ENCODE data around the gene UBE2E2.
"Not testable (repeated sequence)": the region's sequence is repeated elsewhere in the genome, so short reads cannot be mapped to it uniquely, and the experiment has no call there.

The UBE2E2 gene

DNA sequence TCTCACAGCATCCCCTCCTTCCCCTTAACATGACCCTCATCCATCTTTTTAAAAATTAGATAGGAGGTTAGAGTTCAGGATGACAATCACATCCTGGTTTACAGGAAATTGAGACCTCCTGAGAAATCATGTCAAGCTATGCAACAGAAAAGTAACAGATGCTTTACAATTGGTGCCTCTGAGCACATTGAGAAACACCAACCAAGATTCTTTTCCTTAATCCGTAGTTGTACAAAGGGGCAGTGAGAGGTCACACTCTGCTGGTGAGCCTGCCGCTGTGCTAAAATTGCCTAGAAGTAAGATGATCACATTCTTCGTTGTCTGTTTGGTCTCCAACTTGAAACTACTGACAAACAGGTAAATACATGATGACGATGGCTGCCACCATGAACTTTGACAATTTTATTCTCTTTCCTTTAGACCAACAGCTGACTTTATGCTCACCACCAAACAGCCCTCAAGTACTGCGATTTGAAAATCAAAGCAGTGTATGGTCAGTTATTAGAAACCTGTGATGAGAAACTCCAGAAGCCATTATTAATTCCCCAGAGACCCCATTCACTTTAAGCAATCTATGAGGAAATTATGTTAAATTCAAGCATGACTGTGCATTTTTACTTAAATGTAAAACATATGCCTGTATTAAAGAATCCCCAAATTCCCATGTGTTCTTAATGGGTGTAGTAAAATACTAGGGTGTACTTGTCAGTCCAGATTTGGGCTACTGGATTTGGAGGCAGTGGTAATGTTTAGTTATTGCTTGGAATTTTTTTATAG is 392.0 kb downstream of the UBE2E2 start:
- DNase-seq: no peak

DNA sequence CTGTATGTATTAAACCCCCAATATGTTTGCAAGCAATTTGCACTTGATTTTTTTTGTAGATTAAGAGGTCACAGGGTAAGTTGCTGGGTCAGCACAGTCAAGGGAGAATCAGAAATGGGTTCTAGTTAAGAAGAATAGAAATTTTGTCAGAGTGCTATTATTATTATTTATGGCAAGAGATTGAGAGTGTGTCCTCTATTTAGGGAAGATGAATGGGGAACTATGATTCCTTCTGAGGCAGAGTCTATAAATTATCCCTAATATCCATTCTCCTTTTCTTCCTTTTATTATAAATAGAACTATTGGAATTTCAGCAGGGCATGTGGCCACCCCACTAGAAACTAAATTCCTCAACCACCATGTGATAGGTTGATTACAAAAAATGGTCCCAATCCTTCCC is 392.7 kb downstream of the UBE2E2 start:
- no peak for DNase-seq

DNA sequence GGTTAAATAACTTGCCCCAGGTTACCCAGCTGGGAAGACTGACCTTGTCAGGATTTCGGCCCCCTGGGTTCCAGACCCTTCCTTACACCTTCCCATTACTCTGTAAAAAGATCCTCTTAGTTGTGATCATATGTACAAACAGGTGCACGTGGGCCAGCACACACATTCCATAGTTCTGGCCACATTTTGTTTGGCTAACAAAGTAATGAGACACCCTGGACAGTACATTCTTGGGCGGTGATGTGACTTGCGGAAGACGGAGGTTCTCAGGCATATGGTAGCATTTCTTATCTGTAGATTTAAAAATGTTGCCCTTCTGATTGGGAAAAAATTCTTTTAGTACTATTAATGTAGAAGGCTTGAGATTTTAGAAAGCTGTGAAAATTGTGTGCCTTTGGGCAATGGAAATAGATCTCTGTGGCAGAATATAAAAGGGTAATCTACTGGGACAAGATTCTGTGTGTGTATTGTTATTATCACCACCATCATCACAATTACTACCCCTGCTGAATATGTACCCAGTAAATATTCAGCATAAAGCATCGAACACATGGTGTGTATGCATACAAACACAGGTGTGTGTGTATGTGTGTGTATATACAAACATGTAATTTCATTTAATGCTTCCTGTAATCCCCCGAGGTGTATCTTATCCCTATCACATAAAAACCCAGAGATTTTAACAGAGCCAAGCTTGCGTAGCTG is 397.2 kb downstream of the UBE2E2 start:
- no peak for DNase-seq

DNA sequence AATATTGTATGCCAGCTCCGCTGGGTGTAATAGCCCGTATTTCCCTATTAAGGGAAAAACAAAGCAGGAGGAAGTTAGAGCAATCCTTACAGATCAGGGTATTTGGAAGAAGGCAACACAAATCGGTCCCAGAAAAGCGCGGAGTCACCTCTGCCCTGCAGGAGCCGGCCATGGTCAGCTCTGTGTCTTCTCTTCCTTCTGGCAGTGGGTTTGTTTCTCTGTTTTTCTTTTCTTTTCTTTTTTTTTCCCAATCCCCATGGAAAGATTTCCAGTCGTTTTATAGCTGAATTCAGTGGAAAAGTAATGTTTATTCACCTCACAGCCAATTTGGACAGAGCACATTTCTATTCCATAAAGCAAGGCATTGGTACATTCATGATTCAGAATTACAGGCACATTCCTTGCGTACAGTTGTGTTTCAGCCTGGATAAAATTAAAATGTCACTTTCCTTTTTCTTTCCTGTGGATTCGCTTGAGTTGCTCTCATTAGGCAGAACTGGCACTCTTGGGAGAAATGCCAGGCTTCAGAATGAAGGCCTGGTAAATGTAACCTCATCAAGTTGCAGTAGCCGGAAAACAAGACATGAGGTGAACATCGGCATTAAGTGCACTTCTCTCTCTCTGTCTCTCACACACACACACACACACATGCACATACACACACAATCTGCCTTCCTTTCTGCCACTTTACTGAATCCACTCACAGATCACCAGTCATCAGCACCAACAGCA is 398.1 kb downstream of the UBE2E2 start:
- DNase-seq: no peak

DNA sequence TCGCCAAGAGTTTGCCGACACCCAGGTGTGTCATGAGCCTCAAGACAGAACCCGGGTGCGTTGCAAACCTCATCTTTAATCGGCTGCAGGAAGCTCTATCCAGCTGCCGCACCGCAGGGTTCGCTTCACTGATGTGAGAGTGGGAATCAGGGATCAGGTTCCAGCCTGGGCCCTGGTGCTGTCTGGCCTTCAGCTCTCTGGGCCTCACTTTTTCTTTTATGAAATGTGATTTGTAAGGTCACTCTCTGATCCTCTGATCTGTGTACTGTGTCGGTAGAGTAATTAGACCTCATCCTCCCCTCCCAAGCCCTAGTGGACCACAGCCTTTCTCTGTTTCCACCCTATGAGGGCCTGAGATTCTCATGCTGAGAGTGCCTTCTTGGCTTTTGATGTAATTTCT is 399.8 kb downstream of the UBE2E2 start:
- DNase-seq: no peak

DNA sequence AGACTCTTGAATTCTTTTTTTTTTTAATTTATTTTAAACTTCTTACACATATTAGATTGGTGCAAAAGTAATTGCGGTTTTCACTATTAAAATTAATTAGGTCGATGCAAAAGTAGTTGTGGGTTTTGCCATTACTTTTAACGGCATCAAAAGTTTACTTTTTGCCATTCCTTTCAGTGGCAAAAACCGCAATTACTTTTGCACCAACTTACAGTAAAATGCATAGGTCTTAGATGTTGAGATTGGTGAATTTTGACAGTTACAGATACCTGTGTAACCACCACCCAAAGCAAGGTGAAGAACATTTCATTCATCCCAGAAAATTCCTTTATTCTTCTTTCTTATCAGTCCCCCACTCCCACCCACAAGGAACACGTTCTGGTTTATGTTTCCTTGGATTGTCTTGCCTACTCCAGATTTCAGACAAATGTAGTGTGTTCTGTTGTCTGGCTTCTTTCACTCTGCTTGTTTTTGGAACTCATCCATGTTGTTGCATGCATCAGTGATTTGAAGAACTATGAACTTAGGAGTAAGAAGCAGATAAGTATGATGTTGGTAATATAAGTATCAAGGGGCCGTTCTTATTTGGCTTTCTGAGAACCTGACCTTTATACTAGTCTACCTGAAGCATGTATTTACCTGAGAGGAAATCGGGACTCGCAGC is 404.2 kb downstream of the UBE2E2 start:
- no peak for DNase-seq

DNA sequence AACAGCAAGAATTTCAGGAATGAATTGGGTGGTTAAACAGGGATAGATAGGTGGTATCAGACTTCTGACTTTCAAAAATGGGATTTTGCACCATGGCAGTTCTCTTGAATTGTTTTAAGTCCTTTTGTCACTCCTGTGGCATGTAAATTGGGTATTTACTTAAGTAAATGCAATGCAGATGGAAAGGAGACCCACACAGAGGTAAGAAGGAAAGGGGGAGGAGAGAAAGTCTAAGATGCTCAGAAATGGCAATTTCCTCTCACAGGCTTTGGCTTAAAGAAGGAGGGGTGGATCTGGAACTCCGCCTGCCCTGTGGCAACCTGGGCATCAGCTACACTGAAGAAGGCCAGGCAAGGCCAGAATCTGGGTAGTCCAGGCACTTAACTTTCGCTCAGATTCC is 405.5 kb downstream of the UBE2E2 start:
- DNase-seq: no peak

DNA sequence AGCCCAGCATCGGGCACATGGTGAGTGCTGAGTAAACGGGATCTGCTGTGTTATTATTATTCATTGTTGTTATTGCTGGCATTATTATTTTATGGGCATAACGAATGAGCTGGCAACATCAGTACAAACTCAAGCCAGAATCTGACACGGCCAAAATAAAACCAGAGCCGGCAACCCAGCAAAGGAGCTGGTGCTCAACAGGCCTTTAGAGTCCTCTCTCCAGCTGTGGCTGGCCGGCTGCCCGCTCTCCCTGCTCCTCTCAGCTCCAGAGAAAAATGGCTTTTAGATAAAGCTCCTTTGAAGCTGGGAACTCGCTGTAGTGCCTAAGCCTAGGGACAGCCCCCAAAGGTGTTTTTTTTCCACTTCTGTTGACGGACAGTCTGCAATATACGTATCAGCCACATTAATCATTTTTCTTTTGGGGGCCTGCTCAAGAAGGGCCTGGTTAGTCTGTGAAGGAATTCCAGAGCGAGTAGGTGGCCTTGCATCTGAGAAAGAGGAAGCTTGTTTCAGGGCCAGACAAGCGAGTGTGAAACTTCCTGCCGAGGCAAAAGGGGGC is 408.7 kb downstream of the UBE2E2 start:
- no peak for DNase-seq

DNA sequence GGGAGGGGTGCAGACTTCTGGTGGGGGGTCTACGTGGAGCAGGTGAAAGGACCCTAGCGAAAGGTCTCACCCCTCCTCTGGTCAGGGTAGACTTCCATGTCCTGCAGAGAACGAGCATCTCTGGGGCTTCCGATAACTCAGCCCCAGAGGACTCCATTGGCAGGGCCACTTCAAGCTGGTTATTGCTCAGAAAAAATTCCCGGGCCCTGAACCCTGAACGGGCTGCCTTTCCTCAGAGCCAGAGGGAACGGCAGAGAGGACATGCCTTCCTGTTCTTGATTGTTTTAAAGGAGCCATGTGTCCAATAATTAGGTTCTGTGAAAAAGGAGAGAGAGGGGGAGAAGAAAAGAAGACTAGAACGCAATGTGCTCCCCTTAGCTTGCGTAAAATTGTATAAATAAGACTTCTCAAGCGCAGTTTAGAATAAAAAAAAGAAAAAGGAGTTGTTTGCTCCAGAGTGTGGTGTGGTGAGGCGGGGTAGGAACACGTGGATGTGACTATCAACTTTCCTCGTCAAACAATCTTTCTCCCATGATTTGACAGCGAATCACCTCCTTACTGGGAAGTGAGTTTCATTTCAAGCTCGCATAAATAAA is 409.3 kb downstream of the UBE2E2 start:
- DNase-seq: no peak

DNA sequence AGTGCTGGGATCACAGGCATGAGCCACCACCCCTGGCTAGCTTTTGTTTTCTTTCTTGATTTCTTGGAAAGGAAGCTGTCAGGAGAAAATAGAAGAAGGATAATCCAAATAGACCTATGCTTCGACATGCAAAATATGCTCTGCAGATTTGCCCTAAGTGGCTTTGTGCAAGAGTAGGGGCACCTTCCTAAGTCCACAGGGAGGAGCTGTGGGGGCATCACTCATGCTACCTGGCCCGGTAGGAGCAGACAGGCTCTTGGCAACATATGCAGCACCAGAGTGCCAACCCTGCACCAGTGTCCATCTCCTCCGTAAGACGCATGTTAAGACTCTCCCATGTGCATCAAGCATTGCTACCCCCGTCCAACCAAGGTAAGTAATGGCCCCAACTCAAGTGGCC is 411.9 kb downstream of the UBE2E2 start:
- no peak for DNase-seq

DNA sequence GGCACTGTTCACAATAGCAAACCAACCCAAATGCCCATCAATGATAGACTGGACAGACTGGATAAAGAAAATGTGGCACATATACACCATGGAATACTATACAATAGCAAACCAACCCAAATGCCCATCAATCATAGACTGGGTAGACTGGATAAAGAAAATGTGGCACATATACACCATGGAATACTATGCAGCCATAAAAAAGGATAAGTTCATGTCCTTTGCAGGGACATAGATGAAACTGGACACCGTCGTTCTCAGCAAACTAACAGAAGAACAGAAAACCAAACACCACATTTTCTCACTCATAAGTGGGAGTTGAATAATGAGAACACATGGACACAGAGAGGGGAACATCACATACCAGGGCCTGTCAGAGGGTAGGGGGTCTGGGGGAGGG is 415.3 kb downstream of the UBE2E2 start:
- not testable (repeated sequence) for DNase-seq

DNA sequence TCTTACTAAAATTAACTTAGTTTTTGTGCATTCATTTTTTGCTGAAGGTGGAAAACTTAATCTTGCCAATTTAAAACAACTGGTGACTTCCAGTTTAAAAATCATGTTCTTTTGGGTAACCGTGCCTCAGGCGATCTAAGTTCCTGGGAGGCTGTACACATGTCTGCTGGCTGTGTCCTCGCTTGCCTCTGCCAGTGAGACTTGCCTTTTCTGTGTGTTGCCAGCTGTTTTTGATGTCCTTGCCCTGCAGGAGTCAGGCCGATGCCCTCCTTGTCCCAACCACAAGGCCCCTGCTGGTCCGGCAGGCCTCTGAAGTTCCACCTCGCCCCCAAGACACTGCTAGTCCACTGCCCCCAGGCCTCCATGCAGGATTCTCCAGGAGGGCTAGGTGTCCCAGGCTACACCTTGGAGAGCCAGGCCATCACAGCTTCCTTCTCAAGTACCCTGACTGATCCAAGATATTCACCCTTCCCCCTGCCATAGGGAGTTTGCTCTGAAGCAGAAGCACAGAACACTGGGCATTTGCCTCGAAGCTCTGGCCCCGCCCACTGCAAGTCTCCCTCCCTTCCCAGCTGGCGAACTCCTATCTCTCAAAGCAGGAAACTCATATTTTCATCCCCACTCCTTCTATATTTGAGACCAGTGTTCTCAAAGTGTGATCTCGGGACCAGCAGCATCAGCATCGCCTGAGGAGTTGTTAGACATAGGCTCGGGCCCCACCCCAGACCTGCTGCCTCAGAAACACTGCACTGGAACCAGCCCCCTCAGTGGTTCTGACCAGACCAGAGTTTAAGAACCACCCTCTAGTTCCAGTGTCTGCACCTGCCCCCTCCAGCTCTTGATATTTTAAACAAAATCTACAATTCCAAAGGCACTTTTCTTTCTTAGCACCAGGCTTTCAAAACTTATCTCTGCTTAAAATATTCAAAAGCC is 416.8 kb downstream of the UBE2E2 start:
- no peak for DNase-seq

DNA sequence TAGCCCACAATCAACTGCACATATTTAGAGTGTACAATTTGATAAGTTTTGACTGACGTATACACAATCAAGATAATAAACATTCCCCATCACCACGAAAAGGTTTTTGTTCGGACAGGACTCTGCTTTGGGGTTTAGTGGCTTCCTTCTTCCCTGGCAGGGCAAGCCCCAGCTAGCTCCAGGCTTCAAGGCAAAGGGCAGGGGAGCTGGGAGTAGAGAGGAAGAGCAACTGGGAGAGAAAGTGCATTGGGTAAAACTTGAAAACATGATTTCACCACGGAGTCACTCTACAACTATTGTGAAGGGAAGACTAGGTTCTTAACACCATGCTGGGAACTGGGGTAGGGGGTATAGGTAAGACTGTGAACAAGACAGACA is 417.5 kb downstream of the UBE2E2 start:
- DNase-seq: no peak

DNA sequence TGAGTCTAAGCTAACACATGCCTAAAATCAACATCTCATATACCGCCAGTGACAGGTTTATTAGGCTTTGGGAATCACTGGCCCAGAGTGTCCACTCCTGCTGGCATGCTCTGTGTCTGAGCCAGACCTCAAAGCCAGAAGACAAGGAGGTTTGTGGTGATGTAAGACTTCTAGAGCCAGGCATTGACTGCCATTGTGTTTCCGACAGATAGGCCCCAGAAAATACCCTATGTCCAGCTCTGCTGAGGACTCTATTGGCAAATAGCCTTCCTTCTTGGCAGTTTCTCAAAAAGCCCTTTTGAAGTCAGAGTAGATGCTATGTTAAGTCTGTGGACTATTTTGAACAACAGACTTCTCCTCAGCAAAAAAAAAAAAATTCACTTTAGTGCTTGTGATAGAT is 420.7 kb downstream of the UBE2E2 start:
- DNase-seq: no peak

DNA sequence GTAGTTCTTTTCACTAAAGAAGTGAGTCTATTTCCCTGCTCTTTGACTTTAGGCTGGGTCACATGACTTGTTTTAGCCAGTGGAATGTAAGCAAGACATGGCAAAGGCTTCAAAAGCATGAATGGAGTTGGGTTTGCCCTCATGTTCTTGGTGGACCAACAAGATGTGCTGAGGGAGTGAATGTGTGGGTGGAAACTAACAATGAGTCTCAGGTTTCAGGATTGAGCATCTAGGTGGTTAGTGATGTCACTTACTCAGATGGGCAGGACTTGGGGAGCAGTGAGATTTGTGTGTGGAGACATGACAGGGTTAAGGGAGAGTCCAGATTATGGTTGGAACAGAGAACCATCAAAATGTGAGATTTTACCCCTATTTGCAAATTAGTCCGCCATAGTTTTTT is 421.2 kb downstream of the UBE2E2 start:
- no peak for DNase-seq

DNA sequence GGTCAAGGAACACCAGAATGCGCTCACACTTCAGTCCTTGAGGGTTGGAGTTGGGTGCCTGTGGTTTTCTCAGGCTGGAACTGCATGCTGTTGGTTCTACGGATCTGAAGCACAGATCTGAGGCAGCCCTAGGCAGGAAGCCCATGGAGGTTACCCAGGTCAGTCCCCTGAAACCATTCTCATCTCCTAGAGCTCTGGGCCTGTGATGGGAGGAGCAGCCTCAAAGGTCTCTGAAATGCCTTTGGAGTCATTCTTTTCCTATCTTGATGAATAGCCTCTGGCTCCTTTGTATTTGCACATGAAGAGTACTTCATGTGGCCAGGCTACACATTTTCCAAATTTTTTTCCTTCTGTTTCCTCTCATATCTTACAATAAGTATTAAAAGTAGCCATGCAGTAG is 423.3 kb downstream of the UBE2E2 start:
- no peak for DNase-seq

DNA sequence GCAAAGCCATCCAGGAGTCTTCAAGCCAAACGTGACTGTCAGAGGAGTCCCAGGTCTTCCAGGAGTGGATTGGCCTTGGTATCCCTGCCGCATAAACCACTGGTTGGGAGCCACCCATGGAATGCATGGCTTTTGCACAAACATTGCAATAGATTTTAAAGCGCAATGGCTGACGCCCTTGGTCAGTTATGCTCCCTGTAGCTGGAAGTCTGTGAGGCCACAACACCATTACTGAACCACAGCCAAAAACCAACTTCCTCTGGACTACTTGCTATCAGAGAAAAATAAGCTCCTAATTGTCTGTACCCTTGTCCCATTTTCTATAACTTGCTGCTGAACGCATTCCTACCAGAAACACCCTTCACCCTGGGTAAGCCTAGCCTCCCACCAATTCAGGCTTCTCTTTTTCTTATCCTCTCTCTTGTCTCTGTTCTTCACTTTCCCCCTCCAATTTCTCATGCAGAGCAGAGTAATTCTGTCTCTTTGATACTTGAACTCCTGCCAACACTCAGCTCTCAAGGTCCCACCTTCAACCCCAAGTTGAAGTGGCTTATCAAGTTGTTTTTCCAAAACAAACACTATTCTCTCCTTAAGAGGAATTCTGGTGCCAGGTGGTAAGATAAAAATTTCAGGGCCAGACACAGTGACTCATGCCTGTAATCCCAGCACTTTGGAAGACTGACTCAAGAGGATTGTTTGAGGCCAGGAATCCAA is 426.2 kb downstream of the UBE2E2 start:
- DNase-seq: no peak

DNA sequence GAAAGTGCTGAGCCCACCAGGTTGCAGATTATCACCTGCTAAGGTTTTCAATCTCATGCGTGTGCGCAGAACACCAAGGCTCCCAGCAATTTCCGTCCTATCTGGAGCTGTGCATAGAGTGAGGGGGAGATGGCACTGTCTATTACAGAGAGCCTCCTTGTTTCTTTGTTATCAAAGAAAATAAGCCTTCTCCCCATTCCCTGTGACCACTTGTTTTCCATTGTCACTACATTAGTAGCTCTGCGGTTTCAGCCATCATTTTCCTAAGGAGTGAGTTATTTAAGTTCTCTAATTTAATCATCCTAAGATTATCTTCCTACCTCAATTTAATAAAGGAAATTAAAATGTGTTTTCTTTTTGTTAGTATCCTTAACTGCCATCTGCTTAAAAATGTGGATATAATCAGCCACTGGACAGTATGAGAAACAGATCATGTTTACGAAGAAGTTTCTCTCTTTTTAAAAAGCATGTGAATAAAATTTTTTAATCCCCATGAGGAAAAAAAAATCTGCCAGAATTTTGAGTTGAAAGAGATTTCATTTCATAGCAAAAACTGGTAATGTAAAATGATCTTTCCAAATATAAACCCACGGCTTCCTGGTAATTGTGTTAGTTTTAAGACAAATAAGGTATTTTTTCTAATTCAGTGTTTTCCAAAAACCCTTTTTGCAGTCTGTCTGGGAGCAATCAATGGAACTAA is 430.3 kb downstream of the UBE2E2 start:
- DNase-seq: no peak

DNA sequence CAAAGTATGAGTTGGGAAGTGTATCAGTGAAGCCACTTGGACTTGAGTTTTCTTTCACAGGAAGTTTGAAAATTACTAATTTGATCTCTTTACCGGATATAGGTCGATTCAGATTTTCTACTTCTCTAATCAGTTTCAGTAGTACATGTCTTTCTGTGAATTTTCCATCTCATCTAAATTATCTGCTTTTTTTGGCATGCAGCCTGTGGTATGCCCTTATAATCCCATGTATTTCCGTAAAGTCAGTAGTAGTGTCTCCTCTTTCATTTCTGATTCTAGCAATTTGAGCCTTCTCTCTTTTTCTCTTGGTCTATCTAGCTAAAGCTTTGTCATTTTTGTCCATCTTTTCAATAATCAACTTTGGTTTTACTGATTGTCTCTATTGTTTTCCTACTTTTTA is 434.2 kb downstream of the UBE2E2 start:
- no peak for DNase-seq

DNA sequence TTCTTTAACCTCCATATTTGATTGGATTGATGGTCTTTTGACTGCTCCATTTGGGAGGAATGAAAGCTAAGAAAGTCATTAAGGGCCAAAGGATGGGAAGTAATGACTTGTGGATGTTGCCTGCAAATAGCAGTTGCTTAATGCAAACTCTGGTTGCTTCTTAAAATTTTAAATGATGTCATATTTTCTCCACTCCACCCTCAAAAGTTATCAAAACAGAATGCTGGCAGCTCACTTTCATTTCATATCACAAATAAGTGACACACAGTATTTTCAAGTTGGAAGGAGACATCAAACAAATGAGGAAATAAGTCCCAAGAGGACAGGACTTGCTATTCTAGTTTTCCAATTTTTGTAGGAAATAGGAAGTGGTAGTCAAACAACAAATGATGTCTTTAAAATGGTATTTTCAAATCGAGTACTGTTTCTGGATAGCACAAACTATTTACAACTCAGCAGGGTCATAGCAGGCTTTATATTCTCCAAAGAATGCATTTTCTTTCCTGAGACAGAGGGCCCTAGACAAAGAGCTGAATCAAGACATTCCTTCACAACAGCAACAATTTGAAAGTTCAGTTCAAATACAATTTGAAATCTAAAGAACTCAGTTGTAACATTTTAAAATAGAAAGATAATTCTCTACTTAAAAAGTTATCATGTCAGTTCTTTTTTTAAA is 437.5 kb downstream of the UBE2E2 start:
- DNase-seq: no peak

Measured in SIG-M5 (cell line).